K562 (cell line): ENCODE measurements around the gene ABHD8. TPM values are rescaled to one million over a fixed set of nuclear protein-coding genes. Genes with fewer than 3 reads are reported as not detected.
A peak's percentile ranks its signal among the peaks of the same experiment; 100 is the strongest.

ENCODE experiments used
- BRD4 ChIP-seq: fragments of 200-600 bp; sonication (generic); IDR thresholded peaks from 2 replicates; pipeline ENCODE4 v1.6.1; 2017; ENCODE audit warnings: inconsistent platforms
- CREM ChIP-seq: IDR thresholded peaks from 2 replicates; pipeline ENCODE4 v1.6.1; 2014; ENCODE audit warnings: antibody characterized with exemption, low read depth
- CXXC5 ChIP-seq: fragments of 250-450 bp; sonication (Bioruptor Pico); IDR thresholded peaks from 2 replicates; pipeline ENCODE4 v1.8.0; 2022; ENCODE audit warnings: inconsistent platforms, mild to moderate bottlenecking, moderate library complexity
- DIDO1 ChIP-seq: fragments of 450-650 bp; IDR thresholded peaks from 2 replicates; pipeline ENCODE4 v1.6.1; 2016; ENCODE audit warnings: low read depth, missing biosample characterization, missing genetic modification characterization
- EGR1 ChIP-seq: fragments of 450-650 bp; conservative IDR thresholded peaks from 2 replicates; pipeline ENCODE4 v1.6.1; 2017; ENCODE audit warnings: mild to moderate bottlenecking
- ELF2 ChIP-seq: fragments of 250-450 bp; sonication (Bioruptor Pico); IDR thresholded peaks from 2 replicates; pipeline ENCODE4 v1.5.0; 2021; ENCODE audit warnings: mild to moderate bottlenecking
- ELK3 ChIP-seq: fragments of 450-650 bp; formaldehyde crosslinking; IDR thresholded peaks from 2 replicates; pipeline ENCODE4 v1.4.0; 2020; ENCODE audit warnings: mild to moderate bottlenecking
- GMEB1 ChIP-seq: fragments of 250-450 bp; sonication (Bioruptor Pico); IDR thresholded peaks from 2 replicates; pipeline ENCODE4 v1.4.0; 2020; ENCODE audit warnings: mild to moderate bottlenecking
- HIVEP1 ChIP-seq: fragments of 250-450 bp; sonication (Bioruptor Pico); IDR thresholded peaks from 2 replicates; pipeline ENCODE4 v1.4.0; 2020; ENCODE audit warnings: mild to moderate bottlenecking
- MBD2 ChIP-seq: sonication (generic); IDR thresholded peaks from 2 replicates; pipeline ENCODE4 v1.6.1; 2016; ENCODE audit warnings: low read depth, borderline replicate concordance
- MCM2 ChIP-seq: fragments of 450-650 bp; IDR thresholded peaks from 2 replicates; pipeline ENCODE4 v1.6.1; 2017; ENCODE audit warnings: low read depth, mild to moderate bottlenecking
- NCOA4 ChIP-seq: fragments of 450-650 bp; IDR thresholded peaks from 2 replicates; pipeline ENCODE4 v1.6.1; 2018; ENCODE audit warnings: mild to moderate bottlenecking; ENCODE audit not compliant: partially characterized antibody
- NR2C2 ChIP-seq, 2 experiments: fragments of 200-800 bp in 1 of 2; sonication (Bioruptor generic) in 1 of 2; sonication (generic) in 1 of 2; formaldehyde crosslinking in 1 of 2; IDR thresholded peaks; 2 replicates each; pipeline versions ENCODE4 v1.6.1 to v1.8.0; 2016 to 2022; ENCODE audit warnings: mild to moderate bottlenecking in 1 of 2, missing compliant biosample characterization in 1 of 2, missing genetic modification characterization in 1 of 2, missing genetic modification reagents in 1 of 2
- PCBP2 ChIP-seq: fragments of 200-400 bp; formaldehyde crosslinking; IDR thresholded peaks from 2 replicates; pipeline ENCODE4 v1.6.1; 2018; ENCODE audit warnings: low read length, low read depth, mild to moderate bottlenecking, moderate library complexity; ENCODE audit not compliant: poor library complexity, severe bottlenecking
- POLR3A ChIP-seq: IDR thresholded peaks from 2 replicates; pipeline ENCODE4 v1.6.1; 2011; ENCODE audit warnings: borderline replicate concordance, mild to moderate bottlenecking, moderate library complexity; ENCODE audit not compliant: insufficient read length, insufficient read depth; ENCODE audit errors: extremely low read depth
- RBBP5 ChIP-seq: fragments of 200-600 bp; sonication (generic); IDR thresholded peaks from 2 replicates; pipeline ENCODE4 v1.6.1; 2012; ENCODE audit warnings: borderline replicate concordance, mild to moderate bottlenecking, low read length, control low read depth, inconsistent platforms; ENCODE audit not compliant: insufficient read depth, poor library complexity, severe bottlenecking
- SMARCA5 ChIP-seq: fragments of 450-650 bp; IDR thresholded peaks from 2 replicates; pipeline ENCODE4 v1.6.1; 2016
- SRSF1 ChIP-seq: fragments of 200-400 bp; formaldehyde crosslinking; IDR thresholded peaks from 2 replicates; pipeline ENCODE4 v1.6.1; 2017; ENCODE audit warnings: mild to moderate bottlenecking, low read depth, low read length, moderate library complexity
- U2AF1 ChIP-seq: fragments of 200-400 bp; formaldehyde crosslinking; optimal IDR thresholded peaks from 2 replicates; pipeline ENCODE3; 2017; ENCODE audit warnings: mild to moderate bottlenecking, low read depth, low read length, moderate library complexity
- ZNF24 ChIP-seq: fragments of 450-650 bp; IDR thresholded peaks from 2 replicates; pipeline ENCODE4 v1.6.1; 2016
- ZNF592 ChIP-seq: fragments of 450-650 bp; IDR thresholded peaks from 2 replicates; pipeline ENCODE4 v1.6.1; 2017; ENCODE audit warnings: antibody characterized with exemption, mild to moderate bottlenecking
- ZNF668 ChIP-seq: fragments of 250-450 bp; sonication (Bioruptor Pico); IDR thresholded peaks from 2 replicates; pipeline ENCODE4 v1.8.0; 2022; ENCODE audit warnings: mild to moderate bottlenecking, inconsistent platforms
- polyA plus RNA-seq, 8 experiments: library from polyadenylated mRNA; depleted of rRNA in 4 of 8; stranded (reverse) in 5 of 8; unstranded in 3 of 8; fragments of >200 nt; fragmentation: Nextera tagmentation in 2 of 8; fragmentation: Illumina TruSeq in 1 of 8; extraction: Ambion mirVana in 2 of 8; extraction: Trizol in 1 of 8; gene quantifications; 2 replicates each; pipeline versions ENCODE4 v1.2.1 to v1.2.3, GENCODE V29; 2011 to 2014; ENCODE audit warnings: inconsistent platforms in 1 of 8, missing spikeins in 1 of 8
- total RNA-seq, 7 experiments: library from RNA; depleted of rRNA in 6 of 7; stranded (reverse); fragments of >200 nt in 6 of 7; fragmentation: Illumina TruSeq in 2 of 7; extraction: Trizol in 2 of 7; gene quantifications; 2 replicates each; pipeline versions ENCODE4 v1.2.1 to v1.2.3, GENCODE V29; 2011 to 2021; ENCODE audit warnings: low replicate concordance in 1 of 7

The ABHD8 gene
- total and polyA plus RNA-seq, 9 of the 15 experiments (the other 6 are each of a cell fraction or from before 2014, with no cell fraction given) = 0.04 to 6.6 (median 2.0) TPM; not detected in 1

GRCh38 chr19:17336872-17337674 is 33.8 kb upstream of the ABHD8 start, which contains the start of gene GTPBP3 (continued):
- TF ChIP-seq RBBP5 = peak; percentile 21
- no peak for TF ChIP-seq PCBP2
- peak; percentile 61; the same call in 1 of the 2 replicates for TF ChIP-seq NR2C2 (CRISPR knock-in tag; IDR thresholded peaks at IDR 0.05)
- TF ChIP-seq NR2C2 (tag; IDR thresholded peaks at IDR 0.05) = peak; percentile 93
- peak; percentile 93 for TF ChIP-seq CREM
- TF ChIP-seq SMARCA5 = peak; percentile 100
- peak; percentile 75 for TF ChIP-seq EGR1
- TF ChIP-seq MCM2 = no peak
- peak; percentile 61 for TF ChIP-seq ZNF24
- TF ChIP-seq ELK3 (CRISPR knock-in tag) = 0 out of 2 replicates have a peak, but pooled peaks have one; percentile 8
- TF ChIP-seq ELF2 (CRISPR knock-in tag) = peak; percentile 61; the same call in 1 of the 2 replicates
- peak; percentile 96 for TF ChIP-seq CXXC5
- peak; percentile 99 for TF ChIP-seq DIDO1 (tag)
- TF ChIP-seq MBD2 = peak; percentile 98
- no peak for TF ChIP-seq ZNF592
- 0 out of 2 replicates have a peak, but pooled peaks have one; percentile 67 for TF ChIP-seq BRD4
- no peak for TF ChIP-seq HIVEP1 (CRISPR knock-in tag)
- no peak for TF ChIP-seq ZNF668 (CRISPR knock-in tag)
- TF ChIP-seq POLR3A = no peak
- no peak for TF ChIP-seq NCOA4
- no peak for TF ChIP-seq SRSF1
- TF ChIP-seq U2AF1 = no peak
- peak; percentile 62; the same call in 1 of the 2 replicates for TF ChIP-seq GMEB1 (CRISPR knock-in tag)
